GM06990 (cell line): ENCODE measurements around the gene ST14.

Experiments used
- DNase-seq: peaks from one replicate; pipeline ENCODE4 v3.0.0-alpha.2; 2011; ENCODE audit not compliant: insufficient read length; ENCODE audit errors: extremely low read depth
- H3K27me3 ChIP-seq: replicated peaks from 2 replicates; pipeline ENCODE4 v1.6.0; 2011; ENCODE audit warnings: low read length; ENCODE audit not compliant: control insufficient read depth, insufficient read depth
- H3K36me3 ChIP-seq: 2 replicates; pipeline ENCODE4 v1.5.1; 2011; ENCODE audit warnings: low read length; ENCODE audit not compliant: control insufficient read depth, insufficient read depth
- H3K4me3 ChIP-seq: replicated peaks from 2 replicates; pipeline ENCODE4 v1.5.1; 2011; ENCODE audit warnings: low read depth, mild to moderate bottlenecking, control low read depth, low read length
- TF ChIP-seq, protein P1 (sequence below): IDR thresholded peaks from 2 replicates; pipeline ENCODE4 v1.5.1; 2011; ENCODE audit warnings: low read length, control low read depth, mild to moderate bottlenecking, inconsistent platforms; ENCODE audit not compliant: insufficient read depth, poor library complexity, severe bottlenecking

ST14 gene

GRCh38 chr11:130174642-130175041 lies 15.1 kb downstream of the ST14 start:
- Histone ChIP-seq H3K36me3 (no peaks in the 10 kb centered on the region), H3K4me3 (no peak overlapping the region), H3K27me3 (no peaks in the 10 kb centered on the region; the same call in 1 of the 2 replicates)
- TF ChIP-seq, protein P1, sequence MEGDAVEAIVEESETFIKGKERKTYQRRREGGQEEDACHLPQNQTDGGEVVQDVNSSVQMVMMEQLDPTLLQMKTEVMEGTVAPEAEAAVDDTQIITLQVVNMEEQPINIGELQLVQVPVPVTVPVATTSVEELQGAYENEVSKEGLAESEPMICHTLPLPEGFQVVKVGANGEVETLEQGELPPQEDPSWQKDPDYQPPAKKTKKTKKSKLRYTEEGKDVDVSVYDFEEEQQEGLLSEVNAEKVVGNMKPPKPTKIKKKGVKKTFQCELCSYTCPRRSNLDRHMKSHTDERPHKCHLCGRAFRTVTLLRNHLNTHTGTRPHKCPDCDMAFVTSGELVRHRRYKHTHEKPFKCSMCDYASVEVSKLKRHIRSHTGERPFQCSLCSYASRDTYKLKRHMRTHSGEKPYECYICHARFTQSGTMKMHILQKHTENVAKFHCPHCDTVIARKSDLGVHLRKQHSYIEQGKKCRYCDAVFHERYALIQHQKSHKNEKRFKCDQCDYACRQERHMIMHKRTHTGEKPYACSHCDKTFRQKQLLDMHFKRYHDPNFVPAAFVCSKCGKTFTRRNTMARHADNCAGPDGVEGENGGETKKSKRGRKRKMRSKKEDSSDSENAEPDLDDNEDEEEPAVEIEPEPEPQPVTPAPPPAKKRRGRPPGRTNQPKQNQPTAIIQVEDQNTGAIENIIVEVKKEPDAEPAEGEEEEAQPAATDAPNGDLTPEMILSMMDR, result no peak
- DNase-seq, result no peak

GRCh38 chr11:130175898-130176297 lies 16.3 kb downstream of the ST14 start:
- TF ChIP-seq, protein P1, result no peak
- H3K36me3 ChIP-seq, result no peaks in the 10 kb centered on the region
- no peak for DNase-seq
- no peak overlapping the region for H3K4me3 ChIP-seq
- no peaks in the 10 kb centered on the region; the same call in 1 of the 2 replicates for H3K27me3 ChIP-seq

DNA sequence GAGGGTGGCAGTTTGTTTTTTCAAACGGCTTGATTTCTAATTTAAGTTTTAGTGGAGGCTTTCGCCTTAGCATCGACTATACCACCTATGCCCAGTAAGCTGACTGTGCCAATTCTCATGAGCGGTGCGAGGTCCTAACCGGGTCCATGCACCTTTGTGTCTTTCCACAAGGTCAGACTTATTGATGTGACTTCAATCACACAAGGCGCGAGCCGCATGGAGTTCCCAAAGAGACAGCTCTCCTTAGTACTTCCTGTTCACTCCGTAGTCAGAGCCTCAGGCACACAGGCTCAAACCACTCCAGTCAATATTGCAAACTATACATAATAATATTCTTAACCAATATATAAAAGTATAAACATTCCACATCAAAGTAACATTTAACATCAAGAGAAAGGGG lies 18.2 kb downstream of the ST14 start:
- Histone ChIP-seq H3K36me3 (no peaks in the 10 kb centered on the region), H3K4me3 (no peak overlapping the region), H3K27me3 (peaks cover 1% of the 10 kb centered on the region; the same call in 1 of the 2 replicates)
- TF ChIP-seq, protein P1, result no peak
- no peak for DNase-seq

GRCh38 chr11:130178441-130179339 lies 19.1 kb downstream of the ST14 start:
- no peak for DNase-seq
- H3K27me3 ChIP-seq, result peaks cover 1% of the 10 kb centered on the region; the same call in 1 of the 2 replicates
- TF ChIP-seq, protein P1, result no peak
- no peaks in the 10 kb centered on the region for H3K36me3 ChIP-seq
- no peak overlapping the region for H3K4me3 ChIP-seq

- Histone ChIP-seq H3K27me3 (peaks cover 1% of the 10 kb centered on the region; the same call in 1 of the 2 replicates), H3K4me3 (no peak overlapping the region)
- TF ChIP-seq, protein P1, result no peak
These were observed 20.1 kb downstream of the ST14 start for GRCh38 chr11:130179396-130180306.

More at GRCh38 chr11:130179396-130180306, 20.1 kb downstream of the ST14 start:
- H3K36me3 ChIP-seq, result no peaks in the 10 kb centered on the region
- no peak for DNase-seq
